SK-N-SH (cell line): ENCODE measurements around the gene HSBP1.
A peak's percentile ranks its signal among the peaks of the same experiment; 100 is the strongest.

Experiments used
- CHD2 ChIP-seq: fragments of 150-350 bp; IDR thresholded peaks from 2 replicates; pipeline ENCODE4 v1.6.1; 2018; ENCODE audit warnings: low read length; ENCODE audit not compliant: partially characterized antibody
- CTCF ChIP-seq: fragments of 200-600 bp; sonication (generic); IDR thresholded peaks from 2 replicates; pipeline ENCODE4 v1.6.1; 2017; ENCODE audit warnings: antibody characterized with exemption, mild to moderate bottlenecking, moderate library complexity
- EP300 ChIP-seq, 2 experiments: IDR thresholded peaks; 2 replicates each; pipeline versions ENCODE4 v1.4.0 to v1.6.1; 2012; ENCODE audit warnings: borderline replicate concordance in 1 of 2, low read depth in 1 of 2, low read length in 1 of 2
- GABPA ChIP-seq: IDR thresholded peaks from 2 replicates; pipeline ENCODE4 v1.4.0; 2012; ENCODE audit warnings: low read depth, mild to moderate bottlenecking
- JUND ChIP-seq: IDR thresholded peaks from 2 replicates; pipeline ENCODE4 v1.4.0; 2012
- POLR2AphosphoS5 ChIP-seq: IDR thresholded peaks from 2 replicates; pipeline ENCODE4 v1.6.1; 2012; ENCODE audit warnings: low read depth, low read length
- REST ChIP-seq: IDR thresholded peaks from 2 replicates; pipeline ENCODE4 v1.6.1; 2012; ENCODE audit warnings: mild to moderate bottlenecking, low read depth, low read length, moderate library complexity
- TEAD4 ChIP-seq: IDR thresholded peaks from 2 replicates; pipeline ENCODE4 v1.4.0; 2012; ENCODE audit warnings: mild to moderate bottlenecking, borderline replicate concordance; ENCODE audit not compliant: insufficient read depth

GRCh38 chr16:83835586-83836566 lies 28.1 kb downstream of the HSBP1 start:
- TF ChIP-seq REST (no peak), JUND (peak; percentile 40; the same call in 1 of the 2 replicates), CTCF (no peak), CHD2 (no peak), TEAD4 (no peak), GABPA (no peak), EP300 (IDR thresholded peaks at IDR 0.05; ENCODE audit: borderline replicate concordance in 1 of 2, low read depth in 1 of 2, low read length in 1 of 2) (no peak), POLR2AphosphoS5 (no peak)
